Measurements from ENCODE around the gene LCE4A. TPM values are rescaled to one million over a fixed set of nuclear protein-coding genes. Genes with fewer than 3 reads are reported as not detected.

Gene LCE4A
- total RNA-seq, 4 donors from 2014 or later, result not detected

DNA sequence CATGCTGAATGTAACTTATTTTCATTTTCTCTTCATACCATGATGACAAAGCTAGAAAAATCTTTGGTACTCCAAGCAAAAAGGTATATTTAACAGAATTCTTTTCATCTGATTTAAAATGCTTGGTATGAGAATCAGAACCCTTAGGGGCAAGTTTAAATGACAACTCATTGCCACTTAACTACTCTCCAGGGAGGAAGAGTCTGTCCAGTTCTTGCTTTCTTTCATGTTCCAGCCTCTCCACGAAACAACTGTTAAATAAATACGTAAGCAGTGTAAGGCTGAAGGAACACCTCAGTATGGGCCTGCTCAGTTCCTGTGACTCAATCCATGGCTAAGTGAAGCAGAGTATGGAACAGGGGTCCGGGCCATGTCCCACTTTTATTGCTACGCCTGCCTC lies 8.2 kb upstream of the LCE4A start:
- TF ChIP-seq, protein P1, sequence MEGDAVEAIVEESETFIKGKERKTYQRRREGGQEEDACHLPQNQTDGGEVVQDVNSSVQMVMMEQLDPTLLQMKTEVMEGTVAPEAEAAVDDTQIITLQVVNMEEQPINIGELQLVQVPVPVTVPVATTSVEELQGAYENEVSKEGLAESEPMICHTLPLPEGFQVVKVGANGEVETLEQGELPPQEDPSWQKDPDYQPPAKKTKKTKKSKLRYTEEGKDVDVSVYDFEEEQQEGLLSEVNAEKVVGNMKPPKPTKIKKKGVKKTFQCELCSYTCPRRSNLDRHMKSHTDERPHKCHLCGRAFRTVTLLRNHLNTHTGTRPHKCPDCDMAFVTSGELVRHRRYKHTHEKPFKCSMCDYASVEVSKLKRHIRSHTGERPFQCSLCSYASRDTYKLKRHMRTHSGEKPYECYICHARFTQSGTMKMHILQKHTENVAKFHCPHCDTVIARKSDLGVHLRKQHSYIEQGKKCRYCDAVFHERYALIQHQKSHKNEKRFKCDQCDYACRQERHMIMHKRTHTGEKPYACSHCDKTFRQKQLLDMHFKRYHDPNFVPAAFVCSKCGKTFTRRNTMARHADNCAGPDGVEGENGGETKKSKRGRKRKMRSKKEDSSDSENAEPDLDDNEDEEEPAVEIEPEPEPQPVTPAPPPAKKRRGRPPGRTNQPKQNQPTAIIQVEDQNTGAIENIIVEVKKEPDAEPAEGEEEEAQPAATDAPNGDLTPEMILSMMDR (IDR thresholded peaks at IDR 0.05), result no peak
- TF ChIP-seq POLR2AphosphoS5 (IDR thresholded peaks at IDR 0.05), result no peak
- no peak for TF ChIP-seq POLR2A (IDR thresholded peaks at IDR 0.05; ENCODE audit: low read depth)
- no peak for TF ChIP-seq EP300 (IDR thresholded peaks at IDR 0.05)
- H3K27ac ChIP-seq (replicated peaks in 1 of 4), result no peak overlapping the region
- DNase-seq (ENCODE audit: extremely low spot score), result no peak
- no peaks in the 10 kb centered on the region for H3K36me3 ChIP-seq
- peaks cover 0 to 6% (median 5%) of the 10 kb centered on the region in 4 donors for H3K9me3 ChIP-seq
- intact Hi-C loops (cut with DNase I), result no loop called here
- 82% methylated on average over 4 of the region's 4 CpGs for WGBS
- H3K4me3 ChIP-seq, result no peak overlapping the region
- no peaks in the 10 kb centered on the region for H3K27me3 ChIP-seq
- no peaks in the 10 kb centered on the region for H3K4me1 ChIP-seq

DNA sequence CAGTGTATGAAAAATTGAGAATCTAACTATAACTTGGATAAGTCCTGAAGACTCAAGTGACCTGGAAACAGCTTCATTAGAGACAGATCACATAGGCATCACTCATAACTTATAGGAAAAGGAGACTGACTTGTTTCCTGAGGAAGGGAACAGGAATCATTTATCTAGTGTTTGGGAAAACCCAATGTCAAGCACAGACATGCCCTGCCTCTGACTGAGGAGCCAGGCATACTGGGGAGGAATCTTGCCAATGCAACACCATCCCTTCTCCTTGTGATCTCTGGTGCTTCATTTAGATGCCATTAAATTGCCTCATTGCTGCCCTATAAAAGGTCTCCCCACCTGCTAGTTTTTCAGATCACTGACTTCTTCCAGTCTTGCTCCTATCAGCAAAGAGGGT lies 10.3 kb downstream of the LCE4A start:
- DNase-seq (ENCODE audit: extremely low spot score), result no peak
- Histone ChIP-seq H3K9me3 (peaks cover 0 to 14% (median 10%) of the 10 kb centered on the region in 4 donors), H3K4me1 (no peaks in the 10 kb centered on the region), H3K27ac (replicated peaks in 1 of 4) (no peak overlapping the region), H3K27me3 (no peaks in the 10 kb centered on the region), H3K4me3 (no peak overlapping the region), H3K36me3 (no peaks in the 10 kb centered on the region)
- intact Hi-C loops (cut with DNase I), result no loop called here
- TF ChIP-seq, protein P1 (IDR thresholded peaks at IDR 0.05), result no peak
- no peak for TF ChIP-seq POLR2AphosphoS5 (IDR thresholded peaks at IDR 0.05)
- no peak for TF ChIP-seq POLR2A (IDR thresholded peaks at IDR 0.05; ENCODE audit: low read depth)
- no peak for TF ChIP-seq EP300 (IDR thresholded peaks at IDR 0.05)

DNA sequence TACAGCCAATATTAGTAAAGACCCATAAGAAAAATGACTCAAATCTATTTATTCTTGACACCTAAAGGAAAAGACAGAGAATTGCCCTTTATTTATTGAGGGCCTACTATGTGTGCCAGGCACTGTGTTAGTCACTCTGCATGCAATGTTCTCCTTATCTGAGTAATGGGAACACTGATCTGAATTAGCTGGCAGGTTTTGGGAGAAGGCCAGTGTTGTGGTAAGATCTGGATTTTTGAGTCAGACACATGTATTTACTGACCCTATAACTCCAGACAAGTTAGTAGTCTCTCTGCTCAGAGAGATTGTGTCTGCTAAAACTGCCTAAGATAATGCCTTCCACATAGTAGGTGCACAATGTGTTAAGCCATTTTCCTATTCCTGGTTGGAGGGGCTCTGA lies 17.3 kb downstream of the LCE4A start:
- Histone ChIP-seq H3K9me3 (no peaks in the 10 kb centered on the region), H3K36me3 (no peaks in the 10 kb centered on the region), H3K27ac (replicated peaks in 1 of 4) (no peak overlapping the region), H3K27me3 (no peaks in the 10 kb centered on the region), H3K4me3 (no peak overlapping the region), H3K4me1 (no peaks in the 10 kb centered on the region)
- no peak for TF ChIP-seq EP300 (IDR thresholded peaks at IDR 0.05)
- TF ChIP-seq POLR2AphosphoS5 (IDR thresholded peaks at IDR 0.05), result no peak
- TF ChIP-seq POLR2A (IDR thresholded peaks at IDR 0.05; ENCODE audit: low read depth), result no peak
- TF ChIP-seq, protein P1 (IDR thresholded peaks at IDR 0.05), result no peak
- intact Hi-C loops (cut with DNase I), result no loop called here
- no peak for DNase-seq (ENCODE audit: extremely low spot score)

- 69% methylated on average over 1 of the region's 1 CpG for WGBS
- H3K4me1 ChIP-seq, result no peaks in the 10 kb centered on the region
- no peaks in the 10 kb centered on the region for H3K36me3 ChIP-seq
- intact Hi-C loops (cut with DNase I), result no loop called here
- H3K27me3 ChIP-seq, result no peaks in the 10 kb centered on the region
- no peak overlapping the region for H3K27ac ChIP-seq (replicated peaks in 1 of 4)
- no peak overlapping the region for H3K4me3 ChIP-seq
- H3K9me3 ChIP-seq, result no peaks in the 10 kb centered on the region
- TF ChIP-seq POLR2AphosphoS5 (IDR thresholded peaks at IDR 0.05) (no peak), EP300 (IDR thresholded peaks at IDR 0.05) (no peak), POLR2A (IDR thresholded peaks at IDR 0.05; ENCODE audit: low read depth) (no peak)
- TF ChIP-seq, protein P1 (IDR thresholded peaks at IDR 0.05), result no peak
- DNase-seq (ENCODE audit: extremely low spot score), result no peak
These were observed 21.0 kb downstream of the LCE4A start for GRCh38 chr1:152728986-152729385.

DNA sequence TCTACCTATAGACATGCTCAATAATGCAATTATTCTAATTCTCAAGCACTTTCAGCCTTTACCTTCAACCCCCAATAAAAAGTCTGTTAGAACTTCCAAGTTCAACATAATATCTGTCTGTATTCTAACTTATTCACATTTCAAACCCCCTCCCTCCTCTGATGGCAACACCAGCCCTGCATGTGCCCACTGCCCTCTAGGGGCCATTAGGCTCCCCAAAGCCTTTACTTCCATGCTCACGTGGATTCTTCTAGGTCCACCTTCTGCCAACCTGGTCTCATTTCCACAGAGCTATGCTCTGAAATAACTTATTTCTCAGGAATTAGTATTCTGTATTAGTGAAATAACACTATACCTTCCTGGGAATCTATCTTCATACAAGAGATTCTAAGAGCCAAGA lies 27.7 kb downstream of the LCE4A start:
- intact Hi-C loops (cut with DNase I), result no loop called here
- WGBS, result 48% methylated on average over 1 of the region's 1 CpG

More for the DNA sequence above, 27.7 kb downstream of the LCE4A start:
- Histone ChIP-seq H3K9me3 (no peaks in the 10 kb centered on the region), H3K4me1 (no peaks in the 10 kb centered on the region), H3K4me3 (no peak overlapping the region), H3K36me3 (no peaks in the 10 kb centered on the region), H3K27me3 (no peaks in the 10 kb centered on the region), H3K27ac (replicated peaks in 1 of 4) (no peak overlapping the region)
- TF ChIP-seq POLR2AphosphoS5 (IDR thresholded peaks at IDR 0.05) (no peak), POLR2A (IDR thresholded peaks at IDR 0.05; ENCODE audit: low read depth) (no peak), EP300 (IDR thresholded peaks at IDR 0.05) (no peak)
- TF ChIP-seq, protein P1 (IDR thresholded peaks at IDR 0.05), result no peak
- no peak for DNase-seq (ENCODE audit: extremely low spot score)

Measured in esophagus muscularis mucosa (tissue), 4 donors.